ENCODE data around the gene SERINC1. TPM values are rescaled to one million over a fixed set of nuclear protein-coding genes. Genes with fewer than 3 reads are reported as not detected.

SERINC1 gene
- total RNA-seq, 4 donors from 2014 or later, result 52.2 to 137 (median 78.6) TPM

DNA sequence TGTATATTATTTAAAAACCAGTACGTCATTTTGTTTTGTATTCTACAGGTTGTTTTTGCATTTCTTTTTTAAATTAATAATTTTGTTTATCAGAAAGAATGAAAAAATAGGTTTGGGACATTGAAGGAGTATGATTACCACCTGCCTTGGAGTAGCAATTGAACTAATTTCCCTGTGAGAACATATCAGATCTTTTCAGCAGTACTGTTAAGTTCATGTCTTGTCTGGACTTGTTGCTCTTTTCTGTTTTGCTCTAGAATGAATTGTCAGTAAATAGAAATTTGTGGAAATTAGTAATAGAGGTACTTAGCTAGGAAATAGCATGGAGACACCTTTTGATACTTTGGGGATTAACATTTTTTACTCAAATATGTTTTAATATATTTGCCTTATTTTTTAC lies 47.9 kb downstream of the SERINC1 start:
- TF ChIP-seq, protein P1, sequence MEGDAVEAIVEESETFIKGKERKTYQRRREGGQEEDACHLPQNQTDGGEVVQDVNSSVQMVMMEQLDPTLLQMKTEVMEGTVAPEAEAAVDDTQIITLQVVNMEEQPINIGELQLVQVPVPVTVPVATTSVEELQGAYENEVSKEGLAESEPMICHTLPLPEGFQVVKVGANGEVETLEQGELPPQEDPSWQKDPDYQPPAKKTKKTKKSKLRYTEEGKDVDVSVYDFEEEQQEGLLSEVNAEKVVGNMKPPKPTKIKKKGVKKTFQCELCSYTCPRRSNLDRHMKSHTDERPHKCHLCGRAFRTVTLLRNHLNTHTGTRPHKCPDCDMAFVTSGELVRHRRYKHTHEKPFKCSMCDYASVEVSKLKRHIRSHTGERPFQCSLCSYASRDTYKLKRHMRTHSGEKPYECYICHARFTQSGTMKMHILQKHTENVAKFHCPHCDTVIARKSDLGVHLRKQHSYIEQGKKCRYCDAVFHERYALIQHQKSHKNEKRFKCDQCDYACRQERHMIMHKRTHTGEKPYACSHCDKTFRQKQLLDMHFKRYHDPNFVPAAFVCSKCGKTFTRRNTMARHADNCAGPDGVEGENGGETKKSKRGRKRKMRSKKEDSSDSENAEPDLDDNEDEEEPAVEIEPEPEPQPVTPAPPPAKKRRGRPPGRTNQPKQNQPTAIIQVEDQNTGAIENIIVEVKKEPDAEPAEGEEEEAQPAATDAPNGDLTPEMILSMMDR (IDR thresholded peaks at IDR 0.05), result no peak
- no peak for TF ChIP-seq POLR2A (IDR thresholded peaks at IDR 0.05)
- Histone ChIP-seq H3K27me3 (no peaks in the 10 kb centered on the region), H3K9me3 (no peaks in the 10 kb centered on the region), H3K4me3 (no peak overlapping the region), H3K36me3 (peaks cover 0 to 95% (median 0%) of the 10 kb centered on the region in 3 donors), H3K4me1 (no peaks in the 10 kb centered on the region), H3K27ac (no peak overlapping the region)
- DNase-seq, result no peak
- intact Hi-C loops (cut with DNase I), result no loop called here
- WGBS, 2 donors, result 74 to 81% methylated on average over 1 of the region's 1 CpG

DNA sequence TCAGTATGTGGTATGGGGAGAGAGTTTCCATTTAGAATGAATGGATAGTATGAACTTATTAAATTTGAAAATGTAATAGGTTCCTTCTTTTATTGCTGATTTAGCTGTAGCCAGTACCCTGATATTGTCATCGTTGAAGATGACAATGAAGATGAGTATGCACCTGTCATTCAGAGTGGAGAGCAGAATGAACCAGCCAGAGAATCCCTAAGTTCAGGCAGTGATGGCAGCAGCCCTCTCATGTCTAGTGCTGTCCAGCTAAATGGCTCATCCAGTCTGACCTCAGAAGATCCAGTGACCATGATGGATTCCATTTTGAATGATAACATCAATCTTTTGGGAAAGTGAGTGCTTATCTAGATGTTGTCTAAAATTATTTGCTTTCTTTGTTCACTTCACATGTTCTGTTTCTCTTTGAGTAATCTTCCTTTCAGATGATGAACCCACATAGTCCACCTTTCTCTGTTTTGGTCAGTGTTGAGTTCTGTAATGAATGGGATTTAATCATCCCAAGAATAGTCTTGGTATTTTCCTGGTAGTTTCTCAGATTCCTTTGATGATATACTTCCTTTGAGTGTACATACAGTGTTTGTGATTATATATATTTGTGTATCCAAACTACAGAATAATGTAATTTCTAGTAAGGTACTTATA lies 48.9 kb downstream of the SERINC1 start:
- TF ChIP-seq POLR2A (IDR thresholded peaks at IDR 0.05), result no peak
- TF ChIP-seq, protein P1 (IDR thresholded peaks at IDR 0.05), result no peak
- Histone ChIP-seq H3K9me3 (no peaks in the 10 kb centered on the region), H3K4me3 (no peak overlapping the region), H3K27ac (no peak overlapping the region), H3K4me1 (no peaks in the 10 kb centered on the region), H3K36me3 (peaks cover 0 to 92% (median 0%) of the 10 kb centered on the region in 3 donors), H3K27me3 (no peaks in the 10 kb centered on the region)
- 86% methylated on average over 1 of the region's 1 CpG for WGBS, 2 donors
- intact Hi-C loops (cut with DNase I), result no loop called here
- no peak for DNase-seq

DNA sequence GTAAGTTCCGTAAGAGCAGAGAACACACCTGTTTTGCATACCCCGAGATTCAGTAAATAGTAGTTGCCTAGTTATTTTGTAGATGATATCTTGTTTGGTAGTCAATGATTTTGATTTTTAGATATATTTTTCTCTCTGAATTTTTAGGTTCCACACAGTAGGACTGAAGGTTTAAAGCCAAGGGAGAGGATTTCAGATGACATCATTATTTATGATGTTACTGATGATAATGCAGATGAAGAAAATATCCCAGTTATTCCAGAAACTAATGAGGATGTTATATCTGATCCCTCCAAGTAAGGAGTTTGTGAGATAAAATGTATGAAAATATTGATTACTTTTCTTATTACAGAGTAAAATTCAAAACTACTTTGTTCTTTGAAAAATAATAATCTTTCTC lies 49.6 kb downstream of the SERINC1 start:
- no peak overlapping the region for H3K4me3 ChIP-seq
- peaks cover 0 to 89% (median 0%) of the 10 kb centered on the region in 3 donors for H3K36me3 ChIP-seq
- H3K27me3 ChIP-seq, result no peaks in the 10 kb centered on the region
- no peak for DNase-seq
- TF ChIP-seq POLR2A (IDR thresholded peaks at IDR 0.05), result no peak
- TF ChIP-seq, protein P1 (IDR thresholded peaks at IDR 0.05), result no peak
- no peak overlapping the region for H3K27ac ChIP-seq
- 87 to 90% methylated on average over 2 of the region's 2 CpGs for WGBS, 2 donors
- intact Hi-C loops (cut with DNase I), result no loop called here
- no peaks in the 10 kb centered on the region for H3K4me1 ChIP-seq
- no peaks in the 10 kb centered on the region for H3K9me3 ChIP-seq

DNA sequence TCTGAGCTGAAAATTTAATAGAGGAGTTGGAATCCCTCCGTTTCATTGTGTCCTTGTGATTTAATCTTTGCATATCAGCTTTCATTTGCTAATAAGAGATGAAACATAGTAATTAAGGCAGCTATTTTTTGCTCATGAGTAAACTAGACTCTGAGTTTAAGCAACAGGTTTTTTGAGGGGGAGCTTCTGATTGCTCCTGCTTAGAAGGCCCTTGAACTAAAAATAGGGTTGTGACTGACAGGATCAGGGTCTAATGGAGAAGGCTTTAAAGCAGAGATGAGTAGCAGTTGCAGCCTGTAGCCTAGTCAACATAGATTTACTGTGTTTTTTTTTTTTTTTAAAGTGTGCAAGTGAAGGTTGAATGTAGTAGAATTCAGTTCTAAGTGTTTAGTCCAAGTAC lies 54.8 kb downstream of the SERINC1 start:
- 85 to 86% methylated on average over 1 of the region's 1 CpG for WGBS, 2 donors
- H3K36me3 ChIP-seq, result peaks cover 0 to 79% (median 0%) of the 10 kb centered on the region in 3 donors

DNA sequence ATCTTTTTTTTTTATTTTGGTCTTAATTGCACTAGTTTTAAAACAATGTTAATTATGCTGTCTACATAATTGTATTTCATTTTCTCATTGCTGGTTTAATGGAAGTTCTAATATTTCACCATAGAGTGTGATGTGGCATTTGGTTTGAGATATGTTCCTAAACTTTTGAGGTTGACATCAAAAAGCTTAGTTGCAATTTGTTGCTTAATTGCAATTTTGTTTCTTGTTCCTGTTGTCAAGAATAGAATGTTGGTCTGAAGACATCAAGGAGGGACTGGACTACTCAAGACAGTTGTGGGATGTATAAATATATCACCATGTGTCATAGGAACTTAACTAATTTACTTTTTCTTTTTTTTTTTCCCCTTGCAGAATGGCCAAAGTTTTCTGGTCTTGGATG lies 59.6 kb downstream of the SERINC1 start:
- no peak for TF ChIP-seq POLR2A (IDR thresholded peaks at IDR 0.05)
- TF ChIP-seq, protein P1 (IDR thresholded peaks at IDR 0.05), result no peak
- Histone ChIP-seq H3K36me3 (peaks cover 0 to 40% (median 0%) of the 10 kb centered on the region in 3 donors), H3K9me3 (no peaks in the 10 kb centered on the region), H3K27ac (no peak overlapping the region), H3K4me3 (no peak overlapping the region), H3K4me1 (no peaks in the 10 kb centered on the region), H3K27me3 (no peaks in the 10 kb centered on the region)
- no peak for DNase-seq
- intact Hi-C loops (cut with DNase I), result no loop called here

More for the DNA sequence above, 54.8 kb downstream of the SERINC1 start:
- Histone ChIP-seq H3K27me3 (no peaks in the 10 kb centered on the region), H3K4me1 (no peaks in the 10 kb centered on the region), H3K4me3 (no peak overlapping the region), H3K9me3 (no peaks in the 10 kb centered on the region), H3K27ac (no peak overlapping the region)
- intact Hi-C loops (cut with DNase I), result no loop called here
- TF ChIP-seq, protein P1 (IDR thresholded peaks at IDR 0.05), result no peak
- TF ChIP-seq POLR2A (IDR thresholded peaks at IDR 0.05), result no peak
- no peak for DNase-seq

Measured in esophagus squamous epithelium (tissue), 5 donors.